HCT116 (cell line): ENCODE data around the gene STK11. TPM values are rescaled to one million over a fixed set of nuclear protein-coding genes. Genes with fewer than 3 reads are reported as not detected.

Experiments used
- ATAC-seq: fragments of 200-7000 bp; cut with Tn5 transposase; 2 replicates; pipeline ENCODE4 v1.9.1; 2020; ENCODE audit warnings: mild to moderate bottlenecking, moderate library complexity
- BruUV-seq: library from RNA; stranded (reverse); fragments of 400-500 nt; replicated peaks from 2 replicates; lab custom pipeline; 2021; lab: Mats Ljungman, UMichigan
- CTCF ChIA-PET: fragments of 300-600 bp; sonication (Branson Sonifier 250); formaldehyde crosslinking; loops from one replicate; lab custom pipeline; 2021; ENCODE audit warnings: antibody characterized with exemption; lab: Charles Lee
- POLR2A ChIA-PET: fragments of 300-600, 350-600 bp; sonication (Branson Sonifier 250); formaldehyde crosslinking; loops from one replicate; lab custom pipeline; 2021; ENCODE audit warnings: antibody characterized with exemption; lab: Charles Lee
- RAD21 ChIA-PET, 2 experiments: fragments of 300-600 bp; sonication (Branson Sonifier 250); formaldehyde crosslinking; loops; one replicate each; lab custom pipeline; 2023; ENCODE audit warnings: low total read pairs in 2 of 2; ENCODE audit not compliant: uncharacterized antibody in 2 of 2, unreplicated experiment in 2 of 2, low non-redundant PET in 1 of 2; lab: Charles Lee
- DNase-seq: peaks from one replicate; pipeline ENCODE4 v3.0.0-alpha.2; 2010; ENCODE audit warnings: low read depth, low spot score
- H2AFZ ChIP-seq: fragments of 200-600 bp; shearing (Covaris generic), sonication (generic); 2 replicates; pipeline ENCODE4 v1.6.1; 2017; ENCODE audit warnings: low read depth, mixed run types, mixed read lengths, antibody characterized with exemption, low read length; ENCODE audit not compliant: poor library complexity, severe bottlenecking
- H3K27ac ChIP-seq: 2 replicates; pipeline ENCODE4 v1.5.1; 2012; ENCODE audit warnings: low read depth, low read length
- H3K27me3 ChIP-seq: fragments of 200-600 bp; sonication (generic); 2 replicates; pipeline ENCODE4 v1.6.1; 2016; ENCODE audit warnings: mixed run types, low read length, mixed read lengths; ENCODE audit not compliant: insufficient read depth
- H3K36me3 ChIP-seq, 2 experiments: fragments of 200-500 bp in 1 of 2; fragments of 200-600 bp in 1 of 2; sonication (Bioruptor generic) in 1 of 2; sonication (generic) in 1 of 2; 2 replicates each; pipeline versions ENCODE4 v1.5.1 to v1.6.1; 2014 to 2016; ENCODE audit warnings: low read length in 2 of 2, inconsistent platforms in 1 of 2, mixed read lengths in 1 of 2, mixed run types in 1 of 2; ENCODE audit not compliant: insufficient read depth in 2 of 2, control insufficient read depth in 1 of 2
- H3K4me1 ChIP-seq, 2 experiments: fragments of 200-600 bp in 1 of 2; sonication (generic) in 1 of 2; 2 replicates each; pipeline versions ENCODE4 v1.5.1 to v1.6.1; 2012 to 2017; ENCODE audit warnings: low read length in 2 of 2, inconsistent platforms in 1 of 2, mild to moderate bottlenecking in 1 of 2, mixed read lengths in 1 of 2, mixed run types in 1 of 2, moderate library complexity in 1 of 2; ENCODE audit not compliant: insufficient read depth in 2 of 2, control insufficient read depth in 1 of 2
- H3K4me2 ChIP-seq: fragments of 200-600 bp; sonication (generic); 2 replicates; pipeline ENCODE4 v1.6.1; 2017; ENCODE audit warnings: mixed run types, low read length, mixed read lengths
- H3K4me3 ChIP-seq, 2 experiments: fragments of 200-600 bp in 1 of 2; sonication (generic) in 1 of 2; replicated peaks in 1 of 2; 2 replicates each; pipeline ENCODE4 v1.5.1; 2011 to 2016; ENCODE audit warnings: low read length in 2 of 2, control low read depth in 1 of 2, low read depth in 1 of 2, mild to moderate bottlenecking in 1 of 2, mixed read lengths in 1 of 2, mixed run types in 1 of 2
- H3K79me2 ChIP-seq: fragments of 200-600 bp; sonication (generic); 2 replicates; pipeline ENCODE4 v1.6.1; 2017; ENCODE audit warnings: mild to moderate bottlenecking, mixed run types, low read length, moderate library complexity, mixed read lengths; ENCODE audit not compliant: insufficient read depth
- H3K9ac ChIP-seq: fragments of 200-600 bp; sonication (generic); 2 replicates; pipeline ENCODE4 v1.6.1; 2016; ENCODE audit warnings: low read length, mixed read lengths
- H3K9me2 ChIP-seq: fragments of 200-600 bp; sonication (generic), shearing (Covaris generic); 2 replicates; pipeline ENCODE4 v1.6.1; 2017; ENCODE audit warnings: mixed run types, mild to moderate bottlenecking, moderate library complexity; ENCODE audit not compliant: insufficient read depth
- H3K9me3 ChIP-seq, 2 experiments: fragments of 200-500 bp in 1 of 2; fragments of 200-600 bp in 1 of 2; sonication (Bioruptor generic) in 1 of 2; sonication (generic) in 1 of 2; 2 replicates each; pipeline ENCODE4 v1.6.1; 2014 to 2017; ENCODE audit warnings: low read length in 2 of 2, mixed read lengths in 2 of 2, inconsistent platforms in 1 of 2, low read depth in 1 of 2, mild to moderate bottlenecking in 1 of 2, mixed run types in 1 of 2, moderate library complexity in 1 of 2; ENCODE audit not compliant: control insufficient read depth in 1 of 2, insufficient read depth in 1 of 2
- H4K20me1 ChIP-seq: fragments of 200-600 bp; sonication (generic), shearing (Covaris generic); 2 replicates; pipeline ENCODE4 v1.6.1; 2017; ENCODE audit warnings: mixed run types, mild to moderate bottlenecking, moderate library complexity; ENCODE audit not compliant: insufficient read depth
- ATF3 ChIP-seq: IDR thresholded peaks from 2 replicates; pipeline ENCODE4 v1.6.1; 2012
- CBX3 ChIP-seq: IDR thresholded peaks from 2 replicates; pipeline ENCODE4 v1.6.1; 2012; ENCODE audit warnings: low read depth
- CEBPB ChIP-seq: IDR thresholded peaks from 2 replicates; pipeline ENCODE4 v1.6.1; 2012; ENCODE audit warnings: low read depth
- CTCF ChIP-seq, 3 experiments: fragments of 200-600 bp in 1 of 3; sonication (generic) in 1 of 3; IDR thresholded peaks in 2 of 3; conservative IDR thresholded peaks in 1 of 3; 2 replicates each; pipeline ENCODE4 v1.5.1; 2012 to 2017; ENCODE audit warnings: low read depth in 2 of 3, low read length in 2 of 3, antibody characterized with exemption in 1 of 3, borderline replicate concordance in 1 of 3, control low read depth in 1 of 3, mild to moderate bottlenecking in 1 of 3, mixed read lengths in 1 of 3, mixed run types in 1 of 3, moderate library complexity in 1 of 3; ENCODE audit not compliant: insufficient read depth in 1 of 3
- EGR1 ChIP-seq: IDR thresholded peaks from 2 replicates; pipeline ENCODE4 v1.6.1; 2012; ENCODE audit warnings: low read depth
- ELF1 ChIP-seq: IDR thresholded peaks from 2 replicates; pipeline ENCODE4 v1.6.1; 2012; ENCODE audit warnings: low read depth, borderline replicate concordance
- POLR2AphosphoS5 ChIP-seq: IDR thresholded peaks from 2 replicates; pipeline ENCODE4 v1.6.1; 2011; ENCODE audit warnings: mild to moderate bottlenecking, low read depth, low read length, moderate library complexity
- REST ChIP-seq: IDR thresholded peaks from 2 replicates; pipeline ENCODE4 v1.6.1; 2012; ENCODE audit warnings: low read depth
- TCF7L2 ChIP-seq: IDR thresholded peaks from 2 replicates; pipeline ENCODE4 v1.7.0; 2011; ENCODE audit warnings: borderline replicate concordance, inconsistent platforms; ENCODE audit not compliant: insufficient read depth, insufficient read length; ENCODE audit errors: extremely low read depth
- ZBTB33 ChIP-seq: IDR thresholded peaks from 2 replicates; pipeline ENCODE4 v1.6.1; 2011; ENCODE audit warnings: mild to moderate bottlenecking, low read length, moderate library complexity; ENCODE audit not compliant: insufficient replicate concordance; ENCODE audit errors: extremely low read depth
- ZFX ChIP-seq: fragments of 450-650 bp; IDR thresholded peaks from 2 replicates; pipeline ENCODE4 v1.6.1; 2017
- ZNF274 ChIP-seq: fragments of 200-500 bp; sonication (Bioruptor generic); IDR thresholded peaks from 2 replicates; pipeline ENCODE4 v1.6.1; 2014; ENCODE audit warnings: mild to moderate bottlenecking, low read depth, low read length, inconsistent platforms
- intact Hi-C: fragments of 100-400 bp; cut with micrococcal nuclease; formaldehyde crosslinking; loops from 2 replicates; pipeline ENCODE4 v1.10.0; 2022
- total RNA-seq: library from RNA; stranded (reverse); gene quantifications from one replicate; pipeline ENCODE4 v1.2.1, GENCODE V29; 2021; ENCODE audit not compliant: unreplicated experiment
- TF ChIP-seq, protein P1 (sequence below): IDR thresholded peaks from 2 replicates; pipeline ENCODE4 v1.6.1; 2012

Gene STK11
- total RNA-seq, 1 experiment from 2014 or later, result 86.9 TPM

DNA sequence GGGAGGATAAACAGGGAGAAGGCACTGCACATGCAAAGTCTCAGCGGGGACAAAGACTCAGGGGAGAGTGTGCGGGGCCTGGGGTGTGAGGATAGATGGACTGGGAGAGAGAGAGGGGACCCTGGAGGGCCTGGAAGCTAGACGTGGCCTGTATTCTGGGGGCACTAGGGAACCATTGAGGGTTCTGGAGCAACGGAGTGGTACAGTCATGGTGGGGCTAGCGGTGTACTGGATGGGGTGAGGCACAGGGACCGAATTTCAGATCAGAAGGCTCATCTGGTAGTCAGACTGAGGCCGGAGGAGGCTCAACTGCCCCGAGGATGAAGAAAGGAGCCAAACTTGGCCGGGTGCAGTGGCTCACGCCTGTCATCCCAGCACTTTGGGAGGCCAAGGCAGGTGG is 23.5 kb upstream of the STK11 start:
- Histone ChIP-seq H3K9me2 (no peaks in the 10 kb centered on the region), H2AFZ (no peak overlapping the region), H3K4me1 (peaks cover 75 to 91% of the 10 kb centered on the region in 2 experiments), H4K20me1 (no peaks in the 10 kb centered on the region), H3K9ac (peak overlapping the region; percentile 70), H3K9me3 (no peaks in the 10 kb centered on the region), H3K4me2 (peak overlapping the region; percentile 89), H3K4me3 (peak overlapping the region in 1 of 2 experiments; percentile 30; a peak in 1 of 4 replicates), H3K27ac (peak overlapping the region; percentile 93), H3K79me2 (no peaks in the 10 kb centered on the region), H3K36me3 (no peaks in the 10 kb centered on the region), H3K27me3 (no peaks in the 10 kb centered on the region)
- intact Hi-C loops, result loop anchor here (5.0 to 10.0 kb wide), 2 partner anchors 80 to 257 kb away; partner anchors contain the start of genes ARID3A and GPX4
- DNase-seq (no peak), ATAC-seq (no peak)
- BruUV-seq, result no TSS peak
- ChIA-PET RAD21 (no interaction called here), POLR2A (interaction anchor here (1.2 kb wide), 1 partner anchor 87 kb away, joined by 3 read pairs; the partner anchor contains the start of gene CIRBP), CTCF (no interaction called here)
- TF ChIP-seq POLR2AphosphoS5, result no peak
- no peak for TF ChIP-seq REST
- no peak for TF ChIP-seq EGR1
- TF ChIP-seq ZFX, result no peak
- no peak for TF ChIP-seq ZNF274
- TF ChIP-seq CTCF (IDR thresholded peaks at IDR 0.05 in 2 of 3, conservative IDR thresholded peaks at IDR 0.05 in 1 of 3; ENCODE audit: borderline replicate concordance in 1 of 3, insufficient read depth in 1 of 3, low read depth in 2 of 3, low read length in 2 of 3), result no peak
- no peak for TF ChIP-seq ATF3
- no peak for TF ChIP-seq CBX3
- TF ChIP-seq CEBPB, result no peak
- TF ChIP-seq, protein P1, sequence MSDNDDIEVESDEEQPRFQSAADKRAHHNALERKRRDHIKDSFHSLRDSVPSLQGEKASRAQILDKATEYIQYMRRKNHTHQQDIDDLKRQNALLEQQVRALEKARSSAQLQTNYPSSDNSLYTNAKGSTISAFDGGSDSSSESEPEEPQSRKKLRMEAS, result no peak
- no peak for TF ChIP-seq ELF1
- no peak for TF ChIP-seq ZBTB33
- no peak for TF ChIP-seq TCF7L2
